GM23338 (cell line): ENCODE data around the gene WASL.
A peak's percentile ranks its signal among the peaks of the same experiment; 100 is the strongest.

Source experiments
- CTCF ChIP-seq, 2 experiments: fragments of 200-600 bp in 1 of 2; sonication (generic) in 1 of 2; conservative IDR thresholded peaks; 2 replicates each; pipeline versions ENCODE4 v1.5.1 to v1.6.1; 2016 to 2017; ENCODE audit warnings: antibody characterized with exemption in 2 of 2, low read depth in 2 of 2, mild to moderate bottlenecking in 2 of 2, moderate library complexity in 1 of 2
- EZH2phosphoT487 ChIP-seq: fragments of 200-600 bp; sonication (generic); IDR thresholded peaks from one replicate; pipeline ENCODE4 v1.8.1; 2018; ENCODE audit warnings: antibody characterized with exemption; ENCODE audit not compliant: unreplicated experiment

- TF ChIP-seq EZH2phosphoT487 = no peak
- peak in 1 of 2 experiments; percentile 21; a peak in 2 of 4 replicates for TF ChIP-seq CTCF (conservative IDR thresholded peaks at IDR 0.05; ENCODE audit: low read depth in 2 of 2)
These were observed 22.5 kb upstream of the WASL start for GRCh38 chr7:123771256-123771655.
